Stimulated activated CD8-positive, alpha-beta memory T cell treated with anti-CD3 and anti-CD28 coated beads, Interleukin-15, amount 100 ng/mL, for 48 hours (primary cell): Measurements from ENCODE around the gene SETD6.
"Not testable (repeated sequence)": the region's sequence is repeated elsewhere in the genome, so short reads cannot be mapped to it uniquely, and the experiment has no call there.

Experiments used
- DNase-seq, 2 donors: peaks; one replicate each; pipeline ENCODE4 v3.0.0-alpha.2; 2020; ENCODE audit warnings: low read depth in 2 of 2

SETD6 gene, protein sequence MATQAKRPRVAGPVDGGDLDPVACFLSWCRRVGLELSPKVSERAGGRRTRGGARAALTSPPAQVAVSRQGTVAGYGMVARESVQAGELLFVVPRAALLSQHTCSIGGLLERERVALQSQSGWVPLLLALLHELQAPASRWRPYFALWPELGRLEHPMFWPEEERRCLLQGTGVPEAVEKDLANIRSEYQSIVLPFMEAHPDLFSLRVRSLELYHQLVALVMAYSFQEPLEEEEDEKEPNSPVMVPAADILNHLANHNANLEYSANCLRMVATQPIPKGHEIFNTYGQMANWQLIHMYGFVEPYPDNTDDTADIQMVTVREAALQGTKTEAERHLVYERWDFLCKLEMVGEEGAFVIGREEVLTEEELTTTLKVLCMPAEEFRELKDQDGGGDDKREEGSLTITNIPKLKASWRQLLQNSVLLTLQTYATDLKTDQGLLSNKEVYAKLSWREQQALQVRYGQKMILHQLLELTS

GRCh38 chr16:58515125-58515870, at the start of gene SETD6:
Gene SETD6 (plus strand): TSS chr16:58515517. CDS start chr16:58515538, 21 bp downstream.
- DNase-seq, result peak; percentile 71 to 75

DNA sequence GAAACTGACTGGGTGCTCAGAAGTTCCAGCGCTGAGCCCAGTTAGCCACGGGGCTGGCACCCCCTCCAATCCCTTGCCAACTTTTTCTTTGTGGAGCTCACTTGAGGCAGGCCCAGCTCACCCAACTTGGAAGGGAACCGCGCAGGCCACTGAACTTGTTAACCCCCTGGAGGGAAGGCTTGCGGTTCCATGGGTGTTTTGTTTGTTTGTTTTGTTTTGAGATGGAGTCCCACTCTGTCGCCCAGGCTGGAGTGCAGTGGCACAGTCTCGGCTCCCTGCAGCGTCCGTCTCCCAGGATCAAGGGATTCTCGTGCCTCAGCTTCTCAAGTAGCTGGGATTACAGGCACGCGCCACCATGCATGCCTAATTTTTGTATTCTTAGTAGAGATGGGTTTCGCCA, 49.5 kb upstream of the SETD6 start:
- no peak for DNase-seq

GRCh38 chr16:58466396-58466795, 48.9 kb upstream of the SETD6 start:
- DNase-seq, result no peak

- DNase-seq, result no peak
Measured at GRCh38 chr16:58467905-58468304, 47.4 kb upstream of the SETD6 start.

DNA sequence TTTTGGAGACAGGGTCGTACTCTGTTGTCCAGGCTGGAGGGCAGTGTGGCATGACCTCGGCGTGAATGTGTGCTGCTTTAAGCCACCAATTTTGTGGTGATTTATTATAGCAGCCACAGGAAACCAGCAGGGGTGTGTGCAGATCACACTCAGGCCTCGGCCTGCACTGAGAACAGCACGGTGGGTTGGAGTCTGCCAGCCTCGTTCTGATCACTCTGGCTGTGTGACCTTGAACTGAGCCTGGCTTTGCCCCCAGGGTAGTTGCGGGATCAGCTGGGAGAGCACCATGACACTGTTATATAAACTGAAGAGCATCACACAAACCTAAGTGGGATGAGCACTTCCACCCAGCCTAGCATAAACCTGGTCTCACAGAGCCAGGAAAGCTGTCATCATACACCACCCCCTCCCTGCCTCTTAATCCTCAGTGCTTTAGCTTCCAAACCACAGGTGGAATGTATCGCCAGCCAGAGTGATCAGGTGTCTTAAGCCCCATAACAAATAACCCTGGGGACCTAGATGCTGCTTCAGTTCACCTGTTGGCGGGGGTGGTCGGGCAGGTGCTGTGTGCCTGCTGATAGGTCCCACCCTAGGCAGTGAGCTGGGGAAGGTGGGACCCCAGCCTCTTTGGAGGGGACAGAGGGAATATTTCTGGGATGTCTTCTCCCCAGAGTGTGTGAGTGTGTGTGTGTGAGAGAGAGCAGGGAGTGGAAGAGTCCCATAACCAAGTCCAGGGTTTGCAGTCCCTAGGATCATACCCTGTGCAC, 43.9 kb upstream of the SETD6 start:
- DNase-seq, result no peak

- no peak for DNase-seq
Measured at GRCh38 chr16:58472266-58472665, 43.1 kb upstream of the SETD6 start.

DNA sequence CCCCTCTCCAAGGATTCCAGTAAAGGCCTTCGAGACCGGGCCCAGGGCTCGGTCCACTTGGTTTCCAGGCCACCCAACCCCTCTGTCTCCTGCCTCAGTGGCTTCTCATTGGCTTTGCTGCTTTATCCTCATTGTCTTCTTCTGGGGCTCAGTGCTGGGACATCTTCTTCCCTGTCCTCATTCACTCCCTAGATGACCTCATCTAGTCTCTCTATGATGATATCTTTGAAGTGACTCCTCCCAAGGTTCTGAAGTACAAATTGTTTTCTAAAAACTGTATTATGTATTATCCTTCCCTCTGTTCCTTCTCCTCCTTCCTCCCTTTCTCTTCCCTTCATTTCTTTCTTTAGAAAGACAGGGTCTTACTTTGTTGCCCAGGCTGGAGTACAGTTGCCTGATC, 42.5 kb upstream of the SETD6 start:
- DNase-seq, result no peak

DNA sequence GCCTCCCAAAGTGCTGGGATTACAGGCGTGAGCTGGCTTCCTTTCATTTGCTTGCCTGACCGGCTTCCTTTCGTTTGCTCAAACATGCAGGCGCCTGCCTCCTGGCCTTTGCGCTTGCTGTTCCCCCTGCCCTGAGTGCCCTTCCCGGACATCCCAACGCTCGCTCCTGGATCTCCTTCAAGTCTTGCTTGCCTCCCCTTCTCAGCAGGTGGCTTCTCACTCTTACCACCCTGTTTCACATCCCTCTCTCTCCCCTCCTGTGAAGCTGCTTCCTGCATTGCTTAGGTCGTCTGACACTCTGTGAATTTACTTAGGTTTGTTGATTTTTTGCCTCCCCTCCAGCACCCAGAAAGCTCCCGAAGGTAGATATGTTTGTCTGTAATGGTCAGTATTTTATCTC, 41.0 kb upstream of the SETD6 start:
- DNase-seq, result no peak

GRCh38 chr16:58475091-58475619, 40.2 kb upstream of the SETD6 start:
- no peak for DNase-seq

GRCh38 chr16:58476791-58477190, 38.5 kb upstream of the SETD6 start:
- DNase-seq, result no peak

- no peak for DNase-seq
Measured at GRCh38 chr16:58478427-58478826, 36.9 kb upstream of the SETD6 start.

DNA sequence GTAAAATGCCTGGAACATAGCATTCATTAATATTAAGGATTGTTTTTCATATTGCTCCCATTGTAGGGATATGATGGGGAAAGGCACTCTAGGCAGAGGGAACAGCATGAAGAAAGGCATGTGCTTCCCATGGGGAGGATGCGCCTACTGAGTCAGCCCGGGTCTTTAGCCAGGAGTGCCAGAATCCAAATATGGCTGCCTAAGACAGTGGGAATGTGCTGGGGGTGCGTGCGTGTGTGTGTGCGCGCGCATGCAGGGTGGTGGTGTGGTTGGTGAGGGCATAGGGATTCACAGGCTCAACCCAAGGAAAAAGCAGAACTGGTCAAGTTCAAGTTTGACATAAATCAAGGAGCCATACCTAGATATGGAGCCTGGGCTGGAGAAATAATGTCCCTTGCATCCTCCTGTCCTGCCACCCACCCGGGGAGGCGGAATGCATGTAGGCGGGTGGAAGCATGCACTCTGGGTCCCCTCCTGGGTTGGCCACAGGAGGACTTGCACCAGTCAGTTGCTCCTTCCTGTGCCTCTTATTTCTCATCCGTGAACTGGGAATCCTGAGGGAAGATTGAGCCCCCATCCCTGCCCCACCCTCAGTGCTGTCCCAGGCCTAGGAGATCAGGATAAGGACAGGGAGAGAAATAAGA, 34.0 kb upstream of the SETD6 start:
- DNase-seq, result no peak

- DNase-seq, result no peak
Measured at GRCh38 chr16:58481931-58482330, 33.4 kb upstream of the SETD6 start.

DNA sequence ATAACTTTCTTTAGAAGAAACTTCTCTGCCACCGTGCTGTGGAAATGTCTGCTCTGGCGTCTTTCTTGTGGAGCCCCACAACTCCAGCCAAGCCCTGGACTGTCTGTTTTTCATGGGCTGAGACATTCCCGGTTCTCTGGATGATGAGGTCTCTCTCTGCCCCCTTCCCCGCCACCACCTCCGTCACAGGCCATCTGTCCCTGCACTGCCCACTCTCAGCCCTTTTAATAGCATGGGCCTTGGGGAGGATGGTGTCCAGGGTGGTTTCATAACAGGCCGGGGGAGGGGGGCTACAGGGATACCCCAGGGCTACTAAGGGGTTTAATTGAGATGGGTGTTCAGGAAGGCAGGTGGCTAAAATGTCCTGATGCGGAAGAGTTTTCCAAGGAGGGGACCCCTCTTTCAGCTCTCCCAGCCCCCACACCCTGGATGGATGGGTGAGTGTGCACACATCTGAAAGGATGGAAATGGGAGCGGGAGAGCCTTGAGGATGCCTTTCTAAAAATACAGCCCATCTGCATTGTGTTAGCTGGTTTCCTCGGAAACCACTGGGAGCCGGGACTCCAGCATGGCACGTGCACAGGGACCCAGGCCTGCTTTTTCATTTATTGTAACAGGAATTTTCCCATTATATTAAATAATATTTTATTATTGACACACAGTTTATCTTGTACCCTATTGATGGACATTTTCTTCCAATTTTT, 30.0 kb upstream of the SETD6 start:
- no peak for DNase-seq

- DNase-seq, result peak; percentile 47 to 50
Measured at GRCh38 chr16:58487566-58488351, 27.6 kb upstream of the SETD6 start.

DNA sequence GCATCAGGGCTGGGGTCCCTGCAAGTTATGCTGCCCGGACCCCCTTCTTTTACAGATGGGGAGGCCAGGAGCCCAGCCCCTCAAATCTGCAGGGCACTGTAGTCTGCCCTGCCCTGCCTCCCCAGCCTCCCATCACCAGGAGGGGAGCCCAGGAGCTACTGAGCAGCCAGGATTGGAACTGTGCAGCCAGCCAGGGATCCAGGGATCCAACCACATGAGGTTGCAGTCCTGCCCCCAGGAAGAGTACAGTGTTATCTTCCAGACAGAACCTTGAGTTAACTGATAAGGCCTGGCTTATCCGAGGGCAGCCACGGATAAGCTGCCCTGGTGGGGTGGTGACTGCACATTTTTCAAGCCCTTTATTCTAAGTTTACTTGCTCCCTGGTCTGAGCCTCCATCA, 26.8 kb upstream of the SETD6 start:
- no peak for DNase-seq

GRCh38 chr16:58490065-58490464, 25.3 kb upstream of the SETD6 start:
- no peak for DNase-seq

GRCh38 chr16:58490539-58490938, 24.8 kb upstream of the SETD6 start:
- not testable (repeated sequence) for DNase-seq

GRCh38 chr16:58492066-58492465, 23.3 kb upstream of the SETD6 start:
- no peak for DNase-seq

DNA sequence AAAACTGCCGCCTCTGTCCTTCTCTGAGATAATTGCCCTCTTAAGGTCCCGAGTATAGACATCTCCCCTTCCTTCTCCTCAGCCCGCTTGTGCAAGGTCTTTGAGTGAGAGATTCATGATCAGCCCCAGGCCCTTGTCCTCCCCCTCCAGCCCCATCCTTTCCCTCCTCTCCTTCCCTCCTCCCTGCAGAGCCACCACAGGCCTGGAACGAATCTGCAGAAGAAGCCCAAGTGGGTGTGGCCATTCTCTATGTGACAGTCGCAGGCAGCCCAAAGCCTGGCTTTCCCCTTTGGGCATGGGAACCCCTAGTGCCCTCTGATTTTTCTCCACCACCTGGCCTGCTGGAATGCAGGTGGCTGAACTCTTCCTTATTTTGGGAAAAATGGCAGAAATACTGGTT, 22.6 kb upstream of the SETD6 start:
- no peak for DNase-seq
